H1 (cell line): Measurements from ENCODE around the gene AHDC1. TPM values are rescaled to one million over a fixed set of nuclear protein-coding genes. Genes with fewer than 3 reads are reported as not detected.

Experiments
- CTCF ChIA-PET: fragments of 300-600 bp; sonication (Branson Sonifier 250); formaldehyde crosslinking; loops from one replicate; lab custom pipeline; 2021; ENCODE audit not compliant: partially characterized antibody; lab: Charles Lee
- POLR2A ChIA-PET: fragments of 300-600 bp; sonication (Branson Sonifier 250); formaldehyde crosslinking; loops from one replicate; lab custom pipeline; 2021; ENCODE audit warnings: inconsistent platforms; ENCODE audit not compliant: partially characterized antibody; lab: Charles Lee
- DNase-seq, 2 experiments: peaks; one replicate each; pipeline versions ENCODE4 v3.0.0 to v3.0.0-alpha.2; 2010 to 2022; ENCODE audit warnings: low spot score in 2 of 2, low read depth in 1 of 2, mixed read lengths in 1 of 2
- FAIRE-seq: peaks from 2 replicates; lab custom pipeline; 2011; peaks lifted over from hg19 to GRCh38; lab: Jason Lieb, UNC
- H2AFZ ChIP-seq: 2 replicates; pipeline ENCODE4 v1.8.1; 2012; ENCODE audit warnings: low read length, inconsistent platforms
- H2AK5ac ChIP-seq: 2 replicates; pipeline ENCODE4 v1.6.1; 2013; ENCODE audit warnings: low read depth, low read length
- H2BK120ac ChIP-seq: replicated peaks from 2 replicates; pipeline ENCODE3; 2013; ENCODE audit warnings: low read depth, low read length, inconsistent platforms
- H2BK12ac ChIP-seq: 2 replicates; pipeline ENCODE4 v1.6.1; 2013; ENCODE audit warnings: low read depth, low read length
- H2BK15ac ChIP-seq: 2 replicates; pipeline ENCODE4 v1.6.1; 2013; ENCODE audit warnings: low read length
- H2BK20ac ChIP-seq: 2 replicates; pipeline ENCODE4 v1.6.1; 2013; ENCODE audit warnings: low read length
- H2BK5ac ChIP-seq: 2 replicates; pipeline ENCODE4 v1.6.1; 2013; ENCODE audit warnings: low read depth, low read length
- H3K14ac ChIP-seq: 2 replicates; pipeline ENCODE4 v1.6.1; 2013; ENCODE audit warnings: inconsistent platforms; ENCODE audit not compliant: insufficient read length
- H3K18ac ChIP-seq: 2 replicates; pipeline ENCODE4 v1.6.1; 2013; ENCODE audit warnings: low read length; ENCODE audit errors: extremely low read depth
- H3K23ac ChIP-seq: 2 replicates; pipeline ENCODE4 v1.6.1; 2013; ENCODE audit warnings: inconsistent platforms; ENCODE audit not compliant: insufficient read length
- H3K23me2 ChIP-seq: 2 replicates; pipeline ENCODE4 v1.6.1; 2013; ENCODE audit warnings: low read depth, low read length
- H3K27ac ChIP-seq: 2 replicates; pipeline ENCODE4 v1.6.1; 2011; ENCODE audit warnings: low read depth, low read length, inconsistent platforms
- H3K27me3 ChIP-seq, 4 experiments: replicated peaks in 1 of 4; 1 replicate in 1 of 4; 2 replicates in 3 of 4; pipeline versions ENCODE4 v1.6.1 to v1.8.1; 2011 to 2013; ENCODE audit warnings: low read length in 3 of 4, mild to moderate bottlenecking in 3 of 4, inconsistent platforms in 2 of 4, mixed read lengths in 2 of 4, moderate library complexity in 1 of 4; ENCODE audit not compliant: control insufficient read depth in 3 of 4, insufficient read depth in 3 of 4; ENCODE audit errors: extremely low read depth in 1 of 4
- H3K36me3 ChIP-seq, 4 experiments: 2 replicates each; pipeline versions ENCODE4 v1.6.1 to v1.8.1; 2011 to 2013; ENCODE audit warnings: mild to moderate bottlenecking in 4 of 4, low read length in 3 of 4, moderate library complexity in 2 of 4, control low read depth in 1 of 4, inconsistent platforms in 1 of 4; ENCODE audit not compliant: insufficient read depth in 4 of 4, control insufficient read depth in 2 of 4
- H3K4ac ChIP-seq: replicated peaks from 2 replicates; pipeline ENCODE3; 2013; ENCODE audit warnings: low read length, low read depth, mixed read lengths, inconsistent platforms; ENCODE audit not compliant: insufficient read length
- H3K4me1 ChIP-seq, 4 experiments: replicated peaks in 1 of 4; 1 replicate in 1 of 4; 2 replicates in 3 of 4; pipeline versions ENCODE4 v1.6.1 to v1.8.1; 2011 to 2013; ENCODE audit warnings: low read length in 3 of 4, inconsistent platforms in 2 of 4, mixed read lengths in 1 of 4; ENCODE audit not compliant: insufficient read depth in 4 of 4, control insufficient read depth in 3 of 4
- H3K4me2 ChIP-seq, 2 experiments: 2 replicates each; pipeline versions ENCODE4 v1.6.1 to v1.8.1; 2011 to 2013; ENCODE audit warnings: low read depth in 2 of 2, low read length in 2 of 2, control low read depth in 1 of 2, inconsistent platforms in 1 of 2, mild to moderate bottlenecking in 1 of 2; ENCODE audit not compliant: insufficient read depth in 1 of 2
- H3K4me3 ChIP-seq, 4 experiments: fragments of 200-600, 300-600 bp in 1 of 4; sonication (generic), shearing (Covaris generic), sonication (Bioruptor Twin) in 1 of 4; 2 replicates each; pipeline versions ENCODE4 v1.5.1 to v1.8.1; 2011 to 2016; ENCODE audit warnings: low read length in 4 of 4, low read depth in 3 of 4, control low read depth in 2 of 4, inconsistent platforms in 2 of 4, mild to moderate bottlenecking in 2 of 4, mixed read lengths in 1 of 4, moderate library complexity in 1 of 4; ENCODE audit not compliant: insufficient read depth in 2 of 4; ENCODE audit errors: extremely low read depth in 1 of 4
- H3K56ac ChIP-seq: replicated peaks from 2 replicates; pipeline ENCODE3; 2013; ENCODE audit warnings: low read depth, mild to moderate bottlenecking, mixed read lengths, low read length, inconsistent platforms; ENCODE audit not compliant: insufficient read length
- H3K79me1 ChIP-seq: 2 replicates; pipeline ENCODE4 v1.6.1; 2013; ENCODE audit warnings: low read depth, low read length, control low read depth
- H3K79me2 ChIP-seq, 2 experiments: 2 replicates each; pipeline versions ENCODE4 v1.6.1 to v1.8.1; 2012 to 2013; ENCODE audit warnings: low read length in 2 of 2, mild to moderate bottlenecking in 2 of 2, inconsistent platforms in 1 of 2; ENCODE audit not compliant: insufficient read depth in 2 of 2, control insufficient read depth in 1 of 2
- H3K9ac ChIP-seq, 4 experiments: replicated peaks in 1 of 4; 1 replicate in 1 of 4; 2 replicates in 3 of 4; pipeline versions ENCODE4 v1.6.1 to v1.8.1; 2011 to 2013; ENCODE audit warnings: low read depth in 3 of 4, low read length in 3 of 4, control low read depth in 2 of 4, mild to moderate bottlenecking in 2 of 4, moderate library complexity in 2 of 4, inconsistent platforms in 1 of 4; ENCODE audit errors: extremely low read depth in 1 of 4
- H3K9me3 ChIP-seq, 2 experiments: 2 replicates each; pipeline versions ENCODE4 v1.6.1 to v1.8.1; 2012 to 2013; ENCODE audit warnings: mild to moderate bottlenecking in 2 of 2, moderate library complexity in 2 of 2, control low read depth in 1 of 2, inconsistent platforms in 1 of 2, low read depth in 1 of 2, low read length in 1 of 2, mixed read lengths in 1 of 2; ENCODE audit not compliant: insufficient read depth in 2 of 2
- H4K20me1 ChIP-seq, 2 experiments: replicated peaks in 1 of 2; 2 replicates each; pipeline versions ENCODE3 to v1.8.1; 2011 to 2013; ENCODE audit warnings: inconsistent platforms in 2 of 2, low read length in 2 of 2, mild to moderate bottlenecking in 1 of 2; ENCODE audit not compliant: insufficient read depth in 2 of 2, control insufficient read depth in 1 of 2
- H4K5ac ChIP-seq: 2 replicates; pipeline ENCODE4 v1.6.1; 2013; ENCODE audit warnings: low read length, low read depth, mixed read lengths, inconsistent platforms; ENCODE audit not compliant: insufficient read length
- H4K8ac ChIP-seq: 2 replicates; pipeline ENCODE4 v1.8.0; 2013; ENCODE audit warnings: mild to moderate bottlenecking, moderate library complexity, low read length, inconsistent platforms; ENCODE audit not compliant: insufficient read depth; ENCODE audit errors: extremely low read depth
- H4K91ac ChIP-seq: replicated peaks from 2 replicates; pipeline ENCODE3; 2013; ENCODE audit warnings: low read length, mixed read lengths, inconsistent platforms; ENCODE audit not compliant: insufficient read length
- ASH2L ChIP-seq: fragments of 200-600, 300-600 bp; sonication (generic); IDR thresholded peaks from one replicate; pipeline ENCODE4 v1.7.1; 2017; ENCODE audit warnings: low read length
- CEBPB ChIP-seq: IDR thresholded peaks from 2 replicates; pipeline ENCODE4 v1.6.1; 2012; ENCODE audit warnings: low read depth, low read length
- GTF2F1 ChIP-seq: IDR thresholded peaks from 2 replicates; pipeline ENCODE4 v1.6.1; 2012; ENCODE audit warnings: low read depth, low read length, improper control_type of control experiment, borderline replicate concordance
- NRF1 ChIP-seq: IDR thresholded peaks from 2 replicates; pipeline ENCODE4 v1.6.1; 2011; ENCODE audit warnings: mild to moderate bottlenecking, low read depth, low read length, improper control_type of control experiment
- PHF8 ChIP-seq: fragments of 200-600 bp; sonication (generic); conservative IDR thresholded peaks from 2 replicates; pipeline ENCODE4 v1.7.1; 2012; ENCODE audit warnings: low read depth, mild to moderate bottlenecking, inconsistent platforms, low read length, moderate library complexity
- SAP30 ChIP-seq: fragments of 300-600 bp; sonication (generic); IDR thresholded peaks from 2 replicates; pipeline ENCODE4 v1.7.1; 2012; ENCODE audit warnings: low read length, moderate library complexity, mild to moderate bottlenecking, inconsistent platforms; ENCODE audit not compliant: insufficient read depth, insufficient replicate concordance
- SUZ12 ChIP-seq: fragments of 200-600 bp; sonication (generic); IDR thresholded peaks from 2 replicates; pipeline ENCODE4 v1.6.1; 2012; ENCODE audit warnings: mild to moderate bottlenecking, inconsistent platforms, low read length, moderate library complexity, mixed read lengths
- ZNF274 ChIP-seq: IDR thresholded peaks from 2 replicates; pipeline ENCODE4 v1.7.0; 2012; ENCODE audit warnings: low read length, borderline replicate concordance; ENCODE audit errors: extremely low read depth
- WGBS, 2 experiments: shearing (Covaris generic) in 1 of 2; methylation state at CpG; one replicate each; pipeline versions ENCODE4 v1.1.6 to v1.1.7; 2013 to 2015; ENCODE audit warnings: low lambda C conversion rate in 2 of 2, mixed read lengths in 2 of 2, inconsistent platforms in 1 of 2, low coverage in 1 of 2, missing lambda C conversion rate in 1 of 2; ENCODE audit not compliant: insufficient replicate concordance in 2 of 2, insufficient coverage in 1 of 2, insufficient read length in 1 of 2; ENCODE audit errors: extremely low coverage in 1 of 2, missing lambda C conversion rate in 1 of 2; 5-methylcytosine and 5-hydroxymethylcytosine counted together
- polyA plus RNA-seq, 7 experiments: library from polyadenylated mRNA; depleted of rRNA in 3 of 7; stranded (reverse) in 5 of 7; unstranded in 2 of 7; fragments of >200 nt in 5 of 7; fragments of 200-250 nt in 2 of 7; gene quantifications; 1 replicate in 5 of 7; 2 replicates in 1 of 7; 4 replicates in 1 of 7; pipeline versions ENCODE4 v1.2.1 to v1.2.3, GENCODE V29; 2011 to 2013; ENCODE audit warnings: missing spikeins in 2 of 7, mixed read lengths in 2 of 7
- total RNA-seq: library from RNA; stranded (reverse); fragmentation: NEBNext Ultra II Directional; extraction: Animal tissue kit (Norgen Biotek cat#: 25700); gene quantifications from 2 replicates; pipeline ENCODE4 v1.2.1, GENCODE V29; 2021
- TF ChIP-seq, protein P1 (sequence below): IDR thresholded peaks from 2 replicates; pipeline ENCODE4 v1.6.1; 2011; ENCODE audit warnings: low read length, improper control_type of control experiment
- TF ChIP-seq, protein P2 (sequence below): IDR thresholded peaks from 2 replicates; pipeline ENCODE4 v1.6.1; 2012; ENCODE audit warnings: inconsistent platforms

The AHDC1 gene
- total and polyA plus RNA-seq, 2 of the 8 experiments (the other 6 are each of a cell fraction or from before 2014, with no cell fraction given), result 4.4 to 35.1 TPM

GRCh38 chr1:27551170-27551952, 52.6 kb downstream of the AHDC1 start:
- Histone ChIP-seq H3K4ac (no peak overlapping the region), H2BK5ac (no peak overlapping the region), H4K20me1 (peaks cover 1 to 2% of the 10 kb centered on the region in 2 experiments), H3K79me2 (peaks cover 0 to 3% of the 10 kb centered on the region in 2 experiments; a peak in 1 of 4 replicates), H3K4me2 (no peak overlapping the region), H2BK120ac (no peak overlapping the region), H2AFZ (no peak overlapping the region), H3K9ac (no peak overlapping the region), H3K56ac (no peak overlapping the region), H3K18ac (no peak overlapping the region), H2BK12ac (no peak overlapping the region), H2BK20ac (no peak overlapping the region), H3K14ac (no peak overlapping the region), H3K4me3 (no peak overlapping the region), H3K23ac (no peak overlapping the region), H4K5ac (no peak overlapping the region), H2AK5ac (no peak overlapping the region), H4K8ac (no peak overlapping the region), H3K4me1 (peaks cover 0 to 6% (median 2%) of the 10 kb centered on the region in 4 experiments; a peak in 5 of 7 replicates), H3K27me3 (no peaks in the 10 kb centered on the region), H3K79me1 (no peaks in the 10 kb centered on the region; the same call in 1 of the 2 replicates), H3K9me3 (no peaks in the 10 kb centered on the region), H2BK15ac (no peak overlapping the region), H3K23me2 (no peaks in the 10 kb centered on the region), H3K36me3 (peaks cover 2 to 42% (median 18%) of the 10 kb centered on the region in 4 experiments; a peak in 6 of 8 replicates), H3K27ac (no peak overlapping the region; the same call in 1 of the 2 replicates), H4K91ac (no peak overlapping the region)
- ChIA-PET POLR2A (interaction anchor here (1.0 to 24.3 kb wide), 2 partner anchors 11 to 24 kb away, joined by 3 to 350 read pairs; no protein-coding TSS in a partner anchor), CTCF (interaction anchor here (0.7 to 56.1 kb wide), 13 partner anchors 4 to 194 kb away, joined by 3 to 1807 read pairs (median 4); partner anchors contain the start of gene AHDC1)
- FAIRE-seq, result no peak
- DNase-seq, result no peak
- 95% methylated on average over 27 of the region's 48 CpGs; no CpG with 5 or more reads in 1 of the 2 experiments for WGBS, 2 experiments
- TF ChIP-seq ASH2L (no peak), GTF2F1 (no peak), SAP30 (no peak), NRF1 (no peak), PHF8 (no peak), ZNF274 (no peak), SUZ12 (no peak), CEBPB (no peak)
- TF ChIP-seq, protein P1, sequence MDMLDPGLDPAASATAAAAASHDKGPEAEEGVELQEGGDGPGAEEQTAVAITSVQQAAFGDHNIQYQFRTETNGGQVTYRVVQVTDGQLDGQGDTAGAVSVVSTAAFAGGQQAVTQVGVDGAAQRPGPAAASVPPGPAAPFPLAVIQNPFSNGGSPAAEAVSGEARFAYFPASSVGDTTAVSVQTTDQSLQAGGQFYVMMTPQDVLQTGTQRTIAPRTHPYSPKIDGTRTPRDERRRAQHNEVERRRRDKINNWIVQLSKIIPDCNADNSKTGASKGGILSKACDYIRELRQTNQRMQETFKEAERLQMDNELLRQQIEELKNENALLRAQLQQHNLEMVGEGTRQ, result no peak
- TF ChIP-seq, protein P2, sequence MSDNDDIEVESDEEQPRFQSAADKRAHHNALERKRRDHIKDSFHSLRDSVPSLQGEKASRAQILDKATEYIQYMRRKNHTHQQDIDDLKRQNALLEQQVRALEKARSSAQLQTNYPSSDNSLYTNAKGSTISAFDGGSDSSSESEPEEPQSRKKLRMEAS, result no peak
